ENCODE data around the gene ALG12. TPM values are rescaled to one million over a fixed set of nuclear protein-coding genes. Genes with fewer than 3 reads are reported as not detected.

The ALG12 gene
- total and polyA plus RNA-seq, 2 experiments from 2014 or later: 18.7 to 23.3 TPM

DNA sequence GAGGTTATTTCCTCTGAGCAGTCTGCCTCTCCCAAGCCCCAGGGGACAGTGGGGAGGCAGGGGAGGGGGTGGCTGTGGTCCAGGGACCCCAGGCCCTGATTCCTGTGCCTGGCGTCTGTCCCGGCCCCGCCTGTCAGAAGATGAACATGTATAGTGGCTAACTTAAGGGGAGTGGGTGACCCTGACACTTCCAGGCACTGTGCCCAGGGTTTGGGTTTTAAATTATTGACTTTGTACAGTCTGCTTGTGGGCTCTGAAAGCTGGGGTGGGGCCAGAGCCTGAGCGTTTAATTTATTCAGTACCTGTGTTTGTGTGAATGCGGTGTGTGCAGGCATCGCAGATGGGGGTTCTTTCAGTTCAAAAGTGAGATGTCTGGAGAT lies 45.4 kb upstream of the ALG12 start:
- no peaks in the 10 kb centered on the region; the same call in 2 of the 3 replicates for H3K9me3 Mint-ChIP-seq
- peaks cover 20% of the 10 kb centered on the region for H3K27me3 ChIP-seq (ENCODE audit: insufficient read depth)
- no peak for TF ChIP-seq ETS1 (IDR thresholded peaks at IDR 0.05)
- TF ChIP-seq, protein P1, sequence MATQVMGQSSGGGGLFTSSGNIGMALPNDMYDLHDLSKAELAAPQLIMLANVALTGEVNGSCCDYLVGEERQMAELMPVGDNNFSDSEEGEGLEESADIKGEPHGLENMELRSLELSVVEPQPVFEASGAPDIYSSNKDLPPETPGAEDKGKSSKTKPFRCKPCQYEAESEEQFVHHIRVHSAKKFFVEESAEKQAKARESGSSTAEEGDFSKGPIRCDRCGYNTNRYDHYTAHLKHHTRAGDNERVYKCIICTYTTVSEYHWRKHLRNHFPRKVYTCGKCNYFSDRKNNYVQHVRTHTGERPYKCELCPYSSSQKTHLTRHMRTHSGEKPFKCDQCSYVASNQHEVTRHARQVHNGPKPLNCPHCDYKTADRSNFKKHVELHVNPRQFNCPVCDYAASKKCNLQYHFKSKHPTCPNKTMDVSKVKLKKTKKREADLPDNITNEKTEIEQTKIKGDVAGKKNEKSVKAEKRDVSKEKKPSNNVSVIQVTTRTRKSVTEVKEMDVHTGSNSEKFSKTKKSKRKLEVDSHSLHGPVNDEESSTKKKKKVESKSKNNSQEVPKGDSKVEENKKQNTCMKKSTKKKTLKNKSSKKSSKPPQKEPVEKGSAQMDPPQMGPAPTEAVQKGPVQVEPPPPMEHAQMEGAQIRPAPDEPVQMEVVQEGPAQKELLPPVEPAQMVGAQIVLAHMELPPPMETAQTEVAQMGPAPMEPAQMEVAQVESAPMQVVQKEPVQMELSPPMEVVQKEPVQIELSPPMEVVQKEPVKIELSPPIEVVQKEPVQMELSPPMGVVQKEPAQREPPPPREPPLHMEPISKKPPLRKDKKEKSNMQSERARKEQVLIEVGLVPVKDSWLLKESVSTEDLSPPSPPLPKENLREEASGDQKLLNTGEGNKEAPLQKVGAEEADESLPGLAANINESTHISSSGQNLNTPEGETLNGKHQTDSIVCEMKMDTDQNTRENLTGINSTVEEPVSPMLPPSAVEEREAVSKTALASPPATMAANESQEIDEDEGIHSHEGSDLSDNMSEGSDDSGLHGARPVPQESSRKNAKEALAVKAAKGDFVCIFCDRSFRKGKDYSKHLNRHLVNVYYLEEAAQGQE (IDR thresholded peaks at IDR 0.05; ENCODE audit: unreplicated experiment): no peak
- TF ChIP-seq ZNF114 (CRISPR knock-in tag; IDR thresholded peaks at IDR 0.05): no peak
- no peak for TF ChIP-seq POLR2AphosphoS5 (IDR thresholded peaks at IDR 0.05; ENCODE audit: low read depth)
- no peak for TF ChIP-seq NANOG (IDR thresholded peaks at IDR 0.05; ENCODE audit: borderline replicate concordance)
- TF ChIP-seq CREB1 (CRISPR knock-in tag; IDR thresholded peaks at IDR 0.05; ENCODE audit: low read depth): no peak

GRCh38 chr22:49962751-49963646 lies 44.8 kb upstream of the ALG12 start:
- Histone ChIP-seq H3K36me3 (ENCODE audit: insufficient read depth) (no peaks in the 10 kb centered on the region), H3K4me2 (peak overlapping the region; percentile 82), H3K27me3 (ENCODE audit: insufficient read depth) (peaks cover 20% of the 10 kb centered on the region), H3F3A (replicated peaks; ENCODE audit: low read depth) (no peaks in the 10 kb centered on the region), H3K9me2 (ENCODE audit: insufficient read depth) (no peaks in the 10 kb centered on the region), H3K27ac (ENCODE audit: low read depth) (peak overlapping the region; percentile 72; the same call in 1 of the 2 replicates), H3K4me1 (ENCODE audit: insufficient read depth) (no peaks in the 10 kb centered on the region), H3K79me2 (replicated peaks; ENCODE audit: insufficient read depth) (peaks cover 14% of the 10 kb centered on the region), H4K20me1 (replicated peaks; ENCODE audit: insufficient read depth) (0 out of 2 replicates have a peak, but pooled peaks cover 5% of the 10 kb centered on the region), H2AFZ (no peak overlapping the region), H3K4me3 (peak overlapping the region; percentile 75)
- Mint-ChIP-seq H3K4me3 (peak overlapping the region; percentile 66), H3K27ac (no peak overlapping the region), H3K4me1 (peaks cover 9% of the 10 kb centered on the region), H3K36me3 (ENCODE audit: low read depth) (peaks cover 19% of the 10 kb centered on the region), H3K27me3 (ENCODE audit: insufficient read depth, low read depth, poor library complexity) (peaks cover 9% of the 10 kb centered on the region), H3K9me3 (no peaks in the 10 kb centered on the region; the same call in 2 of the 3 replicates)
- DNase-seq (ENCODE audit: low spot score) (no peak), ATAC-seq (peak; percentile 1; the same call in 2 of the 3 replicates)
- TF ChIP-seq POLR2AphosphoS5 (IDR thresholded peaks at IDR 0.05; ENCODE audit: low read depth) (no peak), NANOG (IDR thresholded peaks at IDR 0.05; ENCODE audit: borderline replicate concordance) (no peak), EZH2 (IDR thresholded peaks at IDR 0.05; ENCODE audit: low read depth, unreplicated experiment) (no peak), ETS1 (IDR thresholded peaks at IDR 0.05) (no peak)
- TF ChIP-seq, protein P1 (IDR thresholded peaks at IDR 0.05; ENCODE audit: unreplicated experiment): no peak
- TF ChIP-seq, protein P2, sequence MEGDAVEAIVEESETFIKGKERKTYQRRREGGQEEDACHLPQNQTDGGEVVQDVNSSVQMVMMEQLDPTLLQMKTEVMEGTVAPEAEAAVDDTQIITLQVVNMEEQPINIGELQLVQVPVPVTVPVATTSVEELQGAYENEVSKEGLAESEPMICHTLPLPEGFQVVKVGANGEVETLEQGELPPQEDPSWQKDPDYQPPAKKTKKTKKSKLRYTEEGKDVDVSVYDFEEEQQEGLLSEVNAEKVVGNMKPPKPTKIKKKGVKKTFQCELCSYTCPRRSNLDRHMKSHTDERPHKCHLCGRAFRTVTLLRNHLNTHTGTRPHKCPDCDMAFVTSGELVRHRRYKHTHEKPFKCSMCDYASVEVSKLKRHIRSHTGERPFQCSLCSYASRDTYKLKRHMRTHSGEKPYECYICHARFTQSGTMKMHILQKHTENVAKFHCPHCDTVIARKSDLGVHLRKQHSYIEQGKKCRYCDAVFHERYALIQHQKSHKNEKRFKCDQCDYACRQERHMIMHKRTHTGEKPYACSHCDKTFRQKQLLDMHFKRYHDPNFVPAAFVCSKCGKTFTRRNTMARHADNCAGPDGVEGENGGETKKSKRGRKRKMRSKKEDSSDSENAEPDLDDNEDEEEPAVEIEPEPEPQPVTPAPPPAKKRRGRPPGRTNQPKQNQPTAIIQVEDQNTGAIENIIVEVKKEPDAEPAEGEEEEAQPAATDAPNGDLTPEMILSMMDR (conservative IDR thresholded peaks at IDR 0.05; ENCODE audit: low read depth in 2 of 2): no peak

More for the DNA sequence above, 45.4 kb upstream of the ALG12 start:
- Histone ChIP-seq H3K4me3 (no peak overlapping the region), H3K4me2 (no peak overlapping the region), H4K20me1 (replicated peaks; ENCODE audit: insufficient read depth) (0 out of 2 replicates have a peak, but pooled peaks cover 5% of the 10 kb centered on the region), H3K27ac (ENCODE audit: low read depth) (no peak overlapping the region), H2AFZ (no peak overlapping the region), H3F3A (replicated peaks; ENCODE audit: low read depth) (no peaks in the 10 kb centered on the region), H3K9me2 (ENCODE audit: insufficient read depth) (no peaks in the 10 kb centered on the region), H3K36me3 (ENCODE audit: insufficient read depth) (no peaks in the 10 kb centered on the region), H3K79me2 (replicated peaks; ENCODE audit: insufficient read depth) (peaks cover 14% of the 10 kb centered on the region), H3K4me1 (ENCODE audit: insufficient read depth) (no peaks in the 10 kb centered on the region)
- no peak for DNase-seq (ENCODE audit: low spot score)
- Mint-ChIP-seq H3K27ac (no peak overlapping the region), H3K36me3 (ENCODE audit: low read depth) (peaks cover 19% of the 10 kb centered on the region), H3K4me1 (peaks cover 9% of the 10 kb centered on the region), H3K27me3 (ENCODE audit: insufficient read depth, low read depth, poor library complexity) (peaks cover 9% of the 10 kb centered on the region), H3K4me3 (peak overlapping the region; percentile 26; the same call in 2 of the 3 replicates)
- no peak for ATAC-seq

Data from GM23338 (cell line).